Measurements from ENCODE around the gene SFXN5.

SFXN5 gene

DNA sequence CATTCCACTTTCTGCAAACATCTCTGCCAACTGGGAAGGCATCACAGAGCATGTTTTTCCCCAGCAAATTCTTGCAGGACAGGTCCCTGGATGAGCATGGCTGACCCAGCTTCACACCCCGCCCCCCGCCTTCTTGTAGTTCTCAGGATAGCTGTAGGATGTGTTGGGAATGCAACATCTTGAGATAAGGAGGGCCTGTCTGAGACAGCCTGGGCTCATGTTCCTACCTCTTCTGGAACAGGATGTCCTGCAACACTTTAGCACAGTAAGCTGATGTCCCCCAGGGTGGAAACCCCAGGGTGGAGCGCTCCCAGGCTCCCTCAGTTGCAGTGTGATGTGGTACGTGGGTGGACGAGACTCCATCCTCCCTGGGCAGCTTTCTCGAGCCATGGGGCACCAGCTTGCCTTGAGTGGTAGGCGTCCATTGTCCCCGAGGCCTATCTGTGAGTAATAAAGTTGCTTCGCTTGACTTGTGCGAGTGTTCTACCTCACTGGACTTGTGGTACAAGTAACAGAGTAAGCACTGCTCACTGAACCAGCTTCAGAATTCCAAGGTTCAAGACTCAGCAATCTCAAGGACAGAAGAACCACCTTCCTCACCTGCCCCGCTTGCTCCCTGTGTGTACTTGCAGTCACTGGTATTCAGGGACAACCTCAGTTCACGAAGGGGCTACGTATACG is 105.6 kb downstream of the SFXN5 start:
- DNase-seq (ENCODE audit: extremely low spot score): no peak

DNA sequence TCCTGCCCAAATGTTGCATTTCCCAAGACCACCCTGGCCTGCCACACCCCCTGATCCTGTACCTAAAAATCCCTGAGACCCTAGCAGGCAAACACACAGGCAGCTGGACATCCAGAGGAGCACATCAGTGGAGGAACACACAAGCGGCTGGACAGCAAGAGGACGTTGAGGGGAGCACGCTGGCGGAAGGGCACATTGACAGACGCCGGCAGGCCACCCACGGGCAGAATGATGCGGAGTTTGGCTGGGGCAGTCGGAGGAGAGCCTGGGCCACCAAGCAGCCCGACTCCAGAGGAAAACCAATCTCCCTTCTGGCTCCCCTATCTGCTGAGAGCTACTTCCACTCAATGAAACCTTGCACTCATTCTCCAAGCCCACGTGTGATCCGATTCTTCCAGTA is 106.5 kb downstream of the SFXN5 start:
- no peak for TF ChIP-seq FOXA1 (IDR thresholded peaks at IDR 0.05)
- TF ChIP-seq SUZ12 (IDR thresholded peaks at IDR 0.05): no peak
- TF ChIP-seq BHLHE40 (IDR thresholded peaks at IDR 0.05; ENCODE audit: borderline replicate concordance): no peak
- TF ChIP-seq, protein P1, sequence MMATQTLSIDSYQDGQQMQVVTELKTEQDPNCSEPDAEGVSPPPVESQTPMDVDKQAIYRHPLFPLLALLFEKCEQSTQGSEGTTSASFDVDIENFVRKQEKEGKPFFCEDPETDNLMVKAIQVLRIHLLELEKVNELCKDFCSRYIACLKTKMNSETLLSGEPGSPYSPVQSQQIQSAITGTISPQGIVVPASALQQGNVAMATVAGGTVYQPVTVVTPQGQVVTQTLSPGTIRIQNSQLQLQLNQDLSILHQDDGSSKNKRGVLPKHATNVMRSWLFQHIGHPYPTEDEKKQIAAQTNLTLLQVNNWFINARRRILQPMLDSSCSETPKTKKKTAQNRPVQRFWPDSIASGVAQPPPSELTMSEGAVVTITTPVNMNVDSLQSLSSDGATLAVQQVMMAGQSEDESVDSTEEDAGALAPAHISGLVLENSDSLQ (IDR thresholded peaks at IDR 0.05): no peak
- TF ChIP-seq NFRKB (IDR thresholded peaks at IDR 0.05): no peak
- no peak for TF ChIP-seq CTBP1 (IDR thresholded peaks at IDR 0.05; ENCODE audit: borderline replicate concordance)
- no peak for TF ChIP-seq ARNT (IDR thresholded peaks at IDR 0.05)
- no peak for TF ChIP-seq L3MBTL2 (conservative IDR thresholded peaks at IDR 0.05)
- no peak for TF ChIP-seq HDGF (IDR thresholded peaks at IDR 0.05; ENCODE audit: borderline replicate concordance)
- no peak for TF ChIP-seq FOXK2 (IDR thresholded peaks at IDR 0.05)
- no peak for TF ChIP-seq SP1 (IDR thresholded peaks at IDR 0.05)
- TF ChIP-seq LEF1 (IDR thresholded peaks at IDR 0.05; ENCODE audit: borderline replicate concordance): no peak
- CTCF ChIA-PET: no interaction called here
- POLR2A ChIA-PET: no interaction called here
- no peak for DNase-seq (ENCODE audit: extremely low spot score)

More for the DNA sequence above, 105.6 kb downstream of the SFXN5 start:
- TF ChIP-seq ELF4 (IDR thresholded peaks at IDR 0.05) (no peak), NFRKB (IDR thresholded peaks at IDR 0.05) (no peak), FOXK2 (IDR thresholded peaks at IDR 0.05) (no peak), FOXA1 (IDR thresholded peaks at IDR 0.05) (no peak), TARDBP (IDR thresholded peaks at IDR 0.05) (no peak), SP1 (IDR thresholded peaks at IDR 0.05) (no peak), HDGF (IDR thresholded peaks at IDR 0.05; ENCODE audit: borderline replicate concordance) (no peak), ARNT (IDR thresholded peaks at IDR 0.05) (no peak), L3MBTL2 (conservative IDR thresholded peaks at IDR 0.05) (no peak), FOXM1 (IDR thresholded peaks at IDR 0.05; ENCODE audit: borderline replicate concordance) (no peak)
- TF ChIP-seq, protein P1 (IDR thresholded peaks at IDR 0.05): no peak
- CTCF ChIA-PET: no interaction called here
- POLR2A ChIA-PET: no interaction called here

DNA sequence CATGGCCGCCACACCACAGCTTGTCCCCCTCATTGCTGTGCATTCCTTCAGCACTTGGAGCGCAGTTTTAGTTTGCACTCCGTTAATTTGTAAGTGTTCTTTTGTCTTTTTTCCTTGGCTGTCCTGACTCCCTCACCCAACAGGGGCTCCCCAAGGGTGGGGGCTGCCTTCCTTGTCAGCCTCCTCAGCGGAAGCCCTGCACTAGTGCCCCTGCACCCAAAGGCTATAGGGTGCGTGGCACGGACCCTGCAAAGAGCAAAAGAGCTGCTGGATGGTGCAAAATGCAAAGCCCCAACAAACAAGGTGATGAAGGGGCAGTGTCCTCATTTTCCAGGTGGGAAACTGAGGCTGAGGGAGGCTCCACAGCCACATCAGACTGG is 107.4 kb downstream of the SFXN5 start:
- CTCF ChIA-PET: interaction anchor here (0.6 kb wide), 1 partner anchor 20 kb away, joined by 3 read pairs; no protein-coding TSS in a partner anchor
- TF ChIP-seq ZNF384 (IDR thresholded peaks at IDR 0.05) (no peak), SP1 (IDR thresholded peaks at IDR 0.05) (no peak), FOXM1 (IDR thresholded peaks at IDR 0.05; ENCODE audit: borderline replicate concordance) (no peak), TARDBP (IDR thresholded peaks at IDR 0.05) (no peak), NFRKB (IDR thresholded peaks at IDR 0.05) (no peak), FOXK2 (IDR thresholded peaks at IDR 0.05) (no peak), ELF4 (IDR thresholded peaks at IDR 0.05) (no peak), FOXA1 (IDR thresholded peaks at IDR 0.05) (no peak), HDGF (IDR thresholded peaks at IDR 0.05; ENCODE audit: borderline replicate concordance) (no peak)
- TF ChIP-seq, protein P1 (IDR thresholded peaks at IDR 0.05): no peak
- POLR2A ChIA-PET: interaction anchor here (1.0 kb wide), 1 partner anchor 77 kb away, joined by 4 read pairs; the partner anchor contains the start of gene SPR

DNA sequence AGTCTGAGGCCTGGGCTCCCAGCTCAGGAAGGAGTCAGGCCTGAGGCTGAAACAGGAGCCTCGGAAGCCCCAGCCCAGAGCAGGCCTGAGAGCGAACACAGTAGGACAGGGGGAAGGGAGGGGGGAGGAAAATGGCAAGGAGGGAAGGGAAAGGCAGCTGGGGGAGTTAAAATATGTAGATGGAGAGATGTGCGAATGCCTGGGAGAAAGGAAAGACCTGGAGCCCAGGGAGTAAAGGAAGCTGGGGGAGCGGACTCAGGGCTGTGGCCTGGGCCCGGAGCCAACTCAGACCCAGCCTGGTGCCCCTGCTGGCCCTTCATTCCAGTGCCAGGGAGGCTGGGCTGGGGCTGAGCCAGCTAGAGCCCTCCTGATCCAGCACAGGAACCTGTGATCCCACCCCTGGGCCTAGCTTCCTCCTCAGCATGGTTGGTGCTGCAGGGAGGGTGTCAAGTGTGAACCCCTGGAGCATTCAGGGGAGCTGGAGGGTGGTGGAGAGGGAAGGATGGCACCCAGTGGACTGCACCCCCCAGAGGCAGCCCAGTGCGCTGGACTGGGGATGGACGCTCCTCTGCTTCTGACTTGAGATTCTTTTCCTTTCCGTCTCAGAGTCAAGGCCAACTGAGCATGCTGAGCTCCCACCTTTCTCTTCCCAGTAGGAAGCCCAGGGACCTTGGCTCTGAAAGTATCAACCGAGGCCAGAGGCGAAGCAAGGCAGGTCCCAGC is 107.9 kb downstream of the SFXN5 start:
- ChIA-PET POLR2A (interaction anchor here (1.0 kb wide), 1 partner anchor 76 kb away, joined by 4 read pairs; the partner anchor contains the start of gene SPR), CTCF (interaction anchor here (0.8 to 1.2 kb wide), 2 partner anchors 10 to 213 kb away, joined by 3 to 5 read pairs; no protein-coding TSS in a partner anchor)
- no peak for DNase-seq (ENCODE audit: extremely low spot score)
- TF ChIP-seq HDGF (IDR thresholded peaks at IDR 0.05; ENCODE audit: borderline replicate concordance) (no peak), FOXM1 (IDR thresholded peaks at IDR 0.05; ENCODE audit: borderline replicate concordance) (no peak), NFRKB (IDR thresholded peaks at IDR 0.05) (no peak), BHLHE40 (IDR thresholded peaks at IDR 0.05; ENCODE audit: borderline replicate concordance) (no peak), ELF4 (IDR thresholded peaks at IDR 0.05) (no peak), ZNF384 (IDR thresholded peaks at IDR 0.05) (no peak), FOXK2 (IDR thresholded peaks at IDR 0.05) (no peak), SUZ12 (IDR thresholded peaks at IDR 0.05) (no peak), L3MBTL2 (conservative IDR thresholded peaks at IDR 0.05) (no peak), CTBP1 (IDR thresholded peaks at IDR 0.05; ENCODE audit: borderline replicate concordance) (no peak), FOXA1 (IDR thresholded peaks at IDR 0.05) (no peak), SP1 (IDR thresholded peaks at IDR 0.05) (no peak), ARNT (IDR thresholded peaks at IDR 0.05) (no peak), TARDBP (IDR thresholded peaks at IDR 0.05) (no peak), LEF1 (IDR thresholded peaks at IDR 0.05; ENCODE audit: borderline replicate concordance) (no peak)
- TF ChIP-seq, protein P1 (IDR thresholded peaks at IDR 0.05): no peak

More for the DNA sequence above, 107.4 kb downstream of the SFXN5 start:
- DNase-seq (ENCODE audit: extremely low spot score): no peak

DNA sequence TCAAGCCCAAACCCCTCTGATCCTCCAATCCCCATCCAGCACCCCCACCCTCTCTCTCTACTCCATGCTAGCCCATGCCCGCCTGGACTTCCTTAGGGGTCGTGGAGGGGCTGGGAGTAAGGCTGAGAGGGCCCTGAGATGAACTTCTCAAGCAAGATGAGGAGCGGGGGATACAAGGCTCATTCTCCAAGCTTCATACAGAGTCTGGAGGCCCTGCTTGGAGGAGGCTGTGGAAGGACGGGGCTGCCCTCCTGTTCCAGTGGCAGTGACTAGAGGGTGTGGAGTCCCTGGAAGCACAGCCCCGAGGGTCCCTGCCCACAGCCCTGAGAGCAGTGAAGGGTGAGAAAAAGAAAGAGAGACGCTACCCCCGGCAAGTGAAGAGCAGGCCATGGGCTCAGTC is 108.6 kb downstream of the SFXN5 start:
- no peak for DNase-seq (ENCODE audit: extremely low spot score)
- no peak for TF ChIP-seq CTBP1 (IDR thresholded peaks at IDR 0.05; ENCODE audit: borderline replicate concordance)
- no peak for TF ChIP-seq TARDBP (IDR thresholded peaks at IDR 0.05)
- no peak for TF ChIP-seq BHLHE40 (IDR thresholded peaks at IDR 0.05; ENCODE audit: borderline replicate concordance)
- no peak for TF ChIP-seq NFRKB (IDR thresholded peaks at IDR 0.05)
- TF ChIP-seq SUZ12 (IDR thresholded peaks at IDR 0.05): no peak
- no peak for TF ChIP-seq L3MBTL2 (conservative IDR thresholded peaks at IDR 0.05)
- no peak for TF ChIP-seq ELF4 (IDR thresholded peaks at IDR 0.05)
- TF ChIP-seq SP1 (IDR thresholded peaks at IDR 0.05): no peak
- TF ChIP-seq FOXA1 (IDR thresholded peaks at IDR 0.05): no peak
- no peak for TF ChIP-seq HDGF (IDR thresholded peaks at IDR 0.05; ENCODE audit: borderline replicate concordance)
- TF ChIP-seq ARNT (IDR thresholded peaks at IDR 0.05): no peak
- no peak for TF ChIP-seq FOXM1 (IDR thresholded peaks at IDR 0.05; ENCODE audit: borderline replicate concordance)
- TF ChIP-seq, protein P1 (IDR thresholded peaks at IDR 0.05): no peak
- TF ChIP-seq FOXK2 (IDR thresholded peaks at IDR 0.05): no peak
- POLR2A ChIA-PET: no interaction called here
- CTCF ChIA-PET: interaction anchor here (0.8 to 1.2 kb wide), 2 partner anchors 11 to 214 kb away, joined by 3 to 5 read pairs; no protein-coding TSS in a partner anchor
